Erythroblast (primary cell): Measurements from ENCODE around the gene XAF1.
"Not testable (repeated sequence)": the region's sequence is repeated elsewhere in the genome, so short reads cannot be mapped to it uniquely, and the experiment has no call there.

Experiments
- DNase-seq, 2 experiments: peaks; one replicate each; lab custom pipeline; 2025; lab: John Stamatoyannopoulos, UW
- GATA1 ChIP-seq: IDR thresholded peaks from 2 replicates; pipeline ENCODE4 v1.6.1; 2011; ENCODE audit warnings: low read depth, mild to moderate bottlenecking, control low read depth, low read length, moderate library complexity
- POLR2A ChIP-seq: IDR thresholded peaks from 2 replicates; pipeline ENCODE4 v1.6.1; 2011; ENCODE audit warnings: mild to moderate bottlenecking, low read length

XAF1 gene

DNA sequence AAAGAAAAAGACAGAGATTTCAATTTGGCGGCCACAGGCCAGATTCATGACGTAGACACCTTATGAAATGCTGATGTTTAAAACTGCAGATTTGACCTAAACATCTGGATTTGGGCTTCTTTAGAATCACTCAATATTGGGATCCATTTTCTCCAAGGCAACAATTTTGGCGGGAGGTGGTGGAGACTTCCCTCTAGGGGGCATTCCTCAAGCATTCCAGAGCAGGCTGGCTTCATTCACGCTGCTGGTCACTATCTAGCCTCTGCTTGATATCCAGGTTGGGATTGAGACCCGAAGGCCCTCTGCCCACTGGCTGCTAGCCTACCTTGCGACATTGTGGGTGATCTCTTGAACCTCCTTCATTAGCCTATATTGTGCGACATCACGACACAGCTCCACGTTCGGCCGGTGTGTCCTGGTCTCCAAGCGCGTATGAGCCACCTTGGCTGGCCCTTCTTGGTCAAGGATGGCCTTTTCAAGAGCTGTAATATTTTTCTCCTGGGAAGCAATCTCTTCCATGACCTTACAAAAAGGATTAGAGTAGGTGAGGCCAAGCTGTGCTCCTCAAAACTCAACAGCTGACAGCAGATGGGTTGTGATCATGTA, 44.7 kb downstream of the XAF1 start:
- DNase-seq = no peak

DNA sequence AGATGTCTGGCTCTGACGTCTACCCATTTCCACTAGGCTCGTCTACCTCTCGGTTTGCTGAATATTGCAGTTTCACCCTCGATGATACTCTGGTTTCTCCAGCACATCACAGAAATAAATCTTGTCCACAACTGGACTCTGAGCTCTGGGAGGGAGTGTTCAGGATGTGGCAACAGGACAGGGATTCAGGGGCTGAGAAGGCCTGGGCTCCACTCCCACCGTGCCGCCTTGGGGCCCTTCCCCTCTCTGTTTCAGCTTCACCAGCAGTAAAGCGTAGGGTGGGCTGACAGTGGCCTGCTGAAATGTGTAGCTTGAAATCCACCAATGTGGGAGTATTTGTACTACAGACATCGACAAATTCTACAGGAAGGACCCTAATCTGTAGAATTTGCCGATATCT, 55.7 kb downstream of the XAF1 start:
- DNase-seq = no peak
- no peak for TF ChIP-seq GATA1
- TF ChIP-seq POLR2A = no peak

More for the DNA sequence above, 44.7 kb downstream of the XAF1 start:
- TF ChIP-seq GATA1 = no peak
- no peak for TF ChIP-seq POLR2A

DNA sequence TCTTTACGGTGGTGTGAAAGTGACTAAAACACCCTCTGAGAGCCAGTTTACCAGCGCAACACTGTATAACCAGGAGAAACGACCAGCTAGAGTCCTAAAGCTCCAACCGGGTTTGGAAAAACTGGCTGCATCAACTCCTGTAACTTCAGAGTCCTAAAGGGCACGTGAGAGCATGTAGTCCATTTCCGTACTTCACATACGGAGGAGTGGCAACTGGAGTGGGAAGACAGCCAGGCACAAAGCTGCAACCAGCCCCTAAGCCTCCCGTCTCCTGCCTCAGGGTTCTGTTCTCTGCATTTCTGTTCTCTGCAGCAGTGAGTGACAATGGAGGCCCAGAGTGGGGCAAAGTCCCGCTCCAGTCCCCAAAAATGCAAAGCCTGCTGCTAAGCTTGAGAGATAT, 56.4 kb downstream of the XAF1 start:
- no peak for TF ChIP-seq POLR2A
- no peak for TF ChIP-seq GATA1
- no peak for DNase-seq

DNA sequence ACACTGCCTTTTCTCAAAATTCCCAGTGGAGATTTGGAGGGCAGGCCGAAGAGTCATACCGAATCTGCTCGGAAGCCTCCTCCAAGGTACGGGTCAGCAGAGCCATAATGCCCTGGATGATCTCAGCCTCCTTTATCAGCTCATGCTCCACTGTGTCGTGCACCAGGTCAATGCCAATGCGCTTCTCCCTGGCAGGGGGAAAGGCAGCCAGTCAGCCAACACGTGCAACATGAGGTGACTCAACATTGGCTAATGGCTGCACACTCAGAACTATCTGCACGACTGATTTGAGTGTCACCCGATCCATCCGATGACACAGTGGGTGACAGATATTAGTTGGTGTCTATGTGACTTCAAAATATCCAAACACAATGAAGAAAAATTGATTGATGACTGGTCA, 59.9 kb downstream of the XAF1 start:
- TF ChIP-seq POLR2A (no peak), GATA1 (no peak)
- DNase-seq = no peak

DNA sequence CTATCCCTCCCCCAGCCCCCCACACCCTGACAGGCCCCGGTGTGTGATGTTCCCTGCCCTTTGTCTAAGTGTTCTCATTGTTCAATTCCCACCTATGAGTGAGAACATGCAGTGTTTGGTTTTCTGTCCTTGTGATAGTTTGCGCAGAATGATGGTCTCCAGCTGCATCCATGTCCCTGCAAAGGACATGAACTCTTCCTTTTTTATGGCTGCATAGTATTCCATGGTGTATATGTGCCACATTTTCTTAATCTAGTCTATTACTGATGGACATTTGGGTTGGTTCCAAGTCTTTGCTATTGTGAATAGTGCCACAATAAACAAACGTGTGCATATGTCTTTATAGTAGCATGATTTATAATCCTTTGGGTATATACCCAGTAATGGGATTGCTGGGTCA, 60.5 kb downstream of the XAF1 start:
- not testable (repeated sequence) for DNase-seq

DNA sequence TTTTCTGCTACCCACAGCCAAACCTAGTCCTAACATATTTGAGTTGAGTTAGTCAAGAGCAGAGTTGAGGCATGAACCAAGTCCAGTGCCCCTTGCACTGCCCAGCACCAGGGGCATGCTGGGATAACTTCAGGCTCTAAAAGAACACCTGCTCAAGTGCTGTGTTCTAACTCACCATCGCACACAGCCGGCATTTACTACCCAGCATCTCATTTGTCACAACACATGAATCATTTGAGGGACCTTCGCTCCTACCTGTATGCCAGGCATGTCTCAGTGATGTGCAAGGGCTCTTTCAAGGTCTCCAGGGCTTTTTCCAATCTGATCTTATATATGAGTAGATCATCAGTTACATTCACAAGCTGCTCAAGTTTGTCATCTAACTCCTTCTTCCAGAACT, 63.1 kb downstream of the XAF1 start:
- DNase-seq = no peak
- TF ChIP-seq POLR2A (no peak), GATA1 (no peak)

DNA sequence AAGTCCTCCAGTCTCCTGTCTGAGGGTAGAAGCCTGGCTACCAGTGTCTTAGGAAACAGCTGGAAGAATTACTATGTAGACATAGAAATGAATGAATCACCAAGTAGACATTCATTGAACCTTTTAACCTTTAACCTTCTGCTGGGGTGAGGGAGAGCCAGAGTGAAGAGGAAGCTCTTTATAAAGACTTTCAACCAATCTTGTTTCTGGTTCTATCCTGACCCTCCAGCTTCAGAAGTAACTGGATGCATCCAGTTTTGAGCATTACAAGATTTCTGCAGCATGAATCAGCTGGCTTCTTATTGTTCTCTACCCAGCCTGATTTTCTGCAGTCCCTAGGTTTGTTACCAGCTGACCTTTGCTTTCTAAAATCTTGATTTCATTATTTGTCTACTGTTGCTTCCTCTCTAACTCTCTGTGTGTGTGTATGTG, 67.2 kb downstream of the XAF1 start:
- no peak for DNase-seq
- TF ChIP-seq POLR2A (no peak), GATA1 (no peak)
